H4 (cell line): ENCODE data around the gene BSND. TPM values are rescaled to one million over a fixed set of nuclear protein-coding genes. Genes with fewer than 3 reads are reported as not detected.
A peak's percentile ranks its signal among the peaks of the same experiment; 100 is the strongest.

Experiments
- DNase-seq: peaks from one replicate; pipeline ENCODE4 v3.0.0-alpha.2; 2015; ENCODE audit warnings: low spot score
- total RNA-seq: library from RNA; depleted of rRNA; stranded (reverse); fragments of >200 nt; shearing (Covaris generic); gene quantifications from 2 replicates; pipeline ENCODE4 v1.2.3, GENCODE V29; 2014

BSND gene
- total RNA-seq, 1 experiment from 2014 or later = not detected

DNA sequence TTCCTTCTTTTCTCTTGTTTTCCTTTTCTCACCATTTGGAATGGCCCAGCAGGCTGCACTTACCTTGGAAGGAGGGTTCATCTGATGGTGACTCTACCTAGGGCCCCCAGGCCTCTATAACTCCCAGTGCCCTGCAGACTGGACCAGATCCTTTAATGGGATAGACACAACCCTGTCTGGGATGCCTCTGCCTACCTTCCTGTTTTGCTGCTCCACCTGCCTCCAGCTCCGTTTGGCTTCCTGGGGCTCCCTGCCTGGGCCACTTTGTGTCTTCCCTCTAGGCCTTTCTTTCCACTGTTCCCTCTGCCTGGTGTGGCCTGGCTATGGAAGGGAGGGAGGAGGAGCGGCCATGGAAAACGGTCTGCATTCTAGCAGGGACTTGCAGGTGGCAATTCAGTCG, 48.1 kb downstream of the BSND start:
- DNase-seq = no peak

DNA sequence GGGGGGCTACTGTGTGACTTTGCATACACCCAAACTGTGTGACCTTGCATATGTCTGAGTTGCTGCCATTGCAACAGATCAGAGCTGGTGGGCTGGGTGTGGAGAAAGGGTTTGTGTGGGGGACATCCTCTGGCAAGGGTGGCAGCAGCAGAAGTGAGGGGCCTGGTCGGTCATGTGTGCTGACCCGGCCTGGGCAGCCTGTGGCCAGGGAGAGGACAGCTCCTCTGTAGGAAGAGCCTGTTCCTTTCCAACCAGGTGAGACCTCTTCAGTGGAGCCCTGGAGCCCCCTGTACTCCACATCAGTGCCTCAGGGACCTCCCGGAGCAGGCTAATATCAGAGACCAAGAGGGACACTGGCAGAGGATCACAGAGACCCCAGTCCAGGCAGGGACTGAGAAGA, 48.9 kb downstream of the BSND start:
- DNase-seq = no peak

GRCh38 chr1:55048453-55049270, 49.9 kb downstream of the BSND start:
- no peak for DNase-seq

- no peak for DNase-seq
Observed at GRCh38 chr1:55049271-55049913, 50.7 kb downstream of the BSND start.

- DNase-seq = no peak
Observed at GRCh38 chr1:55049914-55050278, 51.2 kb downstream of the BSND start.

- DNase-seq = peak; percentile 35
Observed at GRCh38 chr1:55050283-55050682, 51.5 kb downstream of the BSND start.

DNA sequence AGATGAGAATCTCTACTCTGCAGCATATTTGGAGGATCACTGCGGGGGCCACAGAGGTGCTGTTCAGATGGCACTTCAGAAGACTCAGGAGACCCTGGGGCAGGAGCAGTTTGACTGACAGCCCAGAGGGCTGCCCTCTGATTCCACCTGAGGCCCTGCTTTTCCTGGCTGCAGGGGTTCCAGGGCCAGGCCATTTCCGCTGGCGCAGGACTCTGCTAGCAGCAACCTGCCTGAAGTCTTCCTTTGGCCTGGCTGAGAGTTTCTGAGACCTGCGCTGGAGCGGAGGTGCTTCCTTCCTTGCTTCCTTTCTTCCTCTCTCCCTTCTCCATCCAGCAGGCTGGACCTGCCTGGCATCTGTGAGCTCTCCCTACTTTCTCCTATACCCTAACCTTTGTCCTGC, 52.4 kb downstream of the BSND start:
- DNase-seq = no peak

GRCh38 chr1:55051621-55052020, 52.9 kb downstream of the BSND start:
- no peak for DNase-seq

GRCh38 chr1:55052221-55053142, 53.7 kb downstream of the BSND start:
- DNase-seq = no peak

GRCh38 chr1:55053265-55053954, 54.7 kb downstream of the BSND start:
- DNase-seq = no peak

DNA sequence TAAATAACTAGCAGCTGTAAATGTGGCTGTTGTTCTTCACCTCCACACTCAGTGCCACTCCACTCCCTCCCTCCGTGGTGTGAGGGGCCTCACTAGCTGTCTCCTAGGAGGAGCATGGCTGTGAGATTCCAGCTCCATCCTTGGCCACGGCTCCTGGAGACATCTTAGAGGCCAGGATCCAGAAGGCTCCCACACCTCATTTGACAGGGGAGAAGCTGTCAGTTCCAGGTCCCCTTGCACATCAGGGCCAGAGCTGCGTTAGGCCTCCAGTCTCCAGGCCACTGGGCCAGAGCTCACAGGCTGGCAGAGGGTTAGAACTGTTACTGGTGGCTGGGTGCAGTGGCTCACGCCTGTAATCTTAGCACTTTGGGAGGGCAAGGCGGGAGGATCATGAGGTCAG, 55.7 kb downstream of the BSND start:
- no peak for DNase-seq

- DNase-seq = no peak
Observed at GRCh38 chr1:55055084-55055882, 56.5 kb downstream of the BSND start.

- no peak for DNase-seq
Observed at GRCh38 chr1:55055951-55056631, 57.4 kb downstream of the BSND start.

GRCh38 chr1:55056632-55056992, 57.9 kb downstream of the BSND start:
- no peak for DNase-seq

DNA sequence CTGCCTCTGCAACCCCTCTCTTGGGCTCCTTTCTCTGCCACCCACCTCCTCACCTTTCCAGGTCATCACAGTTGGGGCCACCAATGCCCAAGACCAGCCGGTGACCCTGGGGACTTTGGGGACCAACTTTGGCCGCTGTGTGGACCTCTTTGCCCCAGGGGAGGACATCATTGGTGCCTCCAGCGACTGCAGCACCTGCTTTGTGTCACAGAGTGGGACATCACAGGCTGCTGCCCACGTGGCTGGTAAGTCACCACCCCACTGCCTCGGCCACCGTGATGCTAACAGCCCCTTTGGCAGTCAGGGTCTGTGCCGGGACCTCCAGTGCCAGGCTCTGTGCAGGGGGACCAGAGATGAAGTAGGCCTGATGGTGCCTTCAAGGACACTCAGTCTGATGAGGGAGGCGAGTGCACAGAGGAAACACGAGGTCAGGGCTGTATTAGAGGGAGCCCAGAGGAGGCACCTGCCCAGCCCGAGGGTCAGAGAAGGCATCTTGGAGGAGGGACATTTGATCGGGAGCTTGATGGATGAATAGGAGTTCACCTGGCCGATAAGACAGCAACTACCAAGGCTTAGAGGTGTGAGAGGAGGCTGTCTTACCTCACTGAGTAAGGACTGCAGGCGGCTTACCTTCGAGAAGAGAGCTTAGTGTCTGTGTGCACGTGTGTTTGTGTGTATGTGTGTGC, 58.7 kb downstream of the BSND start:
- DNase-seq = no peak

DNA sequence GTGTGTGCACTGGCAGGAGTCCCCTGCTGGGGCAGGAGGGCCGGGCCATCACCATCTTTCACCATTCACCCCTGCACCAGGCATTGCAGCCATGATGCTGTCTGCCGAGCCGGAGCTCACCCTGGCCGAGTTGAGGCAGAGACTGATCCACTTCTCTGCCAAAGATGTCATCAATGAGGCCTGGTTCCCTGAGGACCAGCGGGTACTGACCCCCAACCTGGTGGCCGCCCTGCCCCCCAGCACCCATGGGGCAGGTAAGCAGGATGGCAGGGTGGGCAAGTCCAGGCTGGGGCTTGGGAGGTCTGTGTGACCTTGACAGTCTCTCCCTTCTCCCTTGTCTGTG, 59.2 kb downstream of the BSND start:
- no peak for DNase-seq

DNA sequence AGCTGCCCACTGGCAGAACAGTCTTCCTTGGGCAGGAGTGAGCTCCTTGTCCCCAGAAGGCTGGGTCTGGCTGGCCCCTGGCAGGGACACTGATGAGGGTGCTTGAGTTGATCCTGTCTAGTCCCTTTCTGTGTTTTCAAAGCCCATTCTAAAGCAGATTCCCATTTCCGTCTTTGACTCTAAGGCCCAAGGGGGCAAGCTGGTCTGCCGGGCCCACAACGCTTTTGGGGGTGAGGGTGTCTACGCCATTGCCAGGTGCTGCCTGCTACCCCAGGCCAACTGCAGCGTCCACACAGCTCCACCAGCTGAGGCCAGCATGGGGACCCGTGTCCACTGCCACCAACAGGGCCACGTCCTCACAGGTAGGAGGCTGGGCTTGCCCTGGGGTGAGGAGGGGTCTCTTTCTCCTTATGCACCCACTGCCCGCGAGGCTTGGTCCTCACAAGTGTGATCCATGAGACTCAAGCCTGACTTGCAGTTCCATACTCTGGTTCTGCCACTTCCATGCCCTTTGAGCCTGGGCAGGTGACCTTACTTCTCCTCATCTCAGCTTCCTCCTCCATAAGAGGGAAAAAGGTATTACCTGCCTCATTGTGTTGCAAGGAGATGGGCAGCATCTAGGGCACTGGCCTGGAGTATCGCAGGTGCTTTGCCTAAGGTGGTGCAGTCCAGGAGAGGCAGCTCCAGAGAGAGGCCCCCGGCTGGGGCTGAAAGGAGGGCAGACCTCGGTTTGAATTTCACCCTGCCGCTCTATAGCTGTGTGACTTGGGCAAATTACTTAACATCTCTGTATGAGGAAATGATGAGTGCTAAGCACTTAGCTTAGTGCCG, 60.8 kb downstream of the BSND start:
- no peak for DNase-seq

GRCh38 chr1:55060133-55060999, 61.6 kb downstream of the BSND start:
- DNase-seq = no peak
